HUES48 (cell line): Measurements from ENCODE around the gene ADPRH.

Experiments used
- H3K27ac ChIP-seq: one replicate; pipeline ENCODE4 v1.7.0; 2013; ENCODE audit warnings: low read depth, low read length, inconsistent platforms
- H3K27me3 ChIP-seq: 2 replicates; pipeline ENCODE4 v1.6.1; 2013; ENCODE audit warnings: mild to moderate bottlenecking, low read length; ENCODE audit not compliant: control insufficient read depth, insufficient read depth
- H3K36me3 ChIP-seq: 2 replicates; pipeline ENCODE4 v1.6.1; 2013; ENCODE audit warnings: low read length; ENCODE audit not compliant: control insufficient read depth, insufficient read depth
- H3K4me1 ChIP-seq: 2 replicates; pipeline ENCODE4 v1.6.1; 2013; ENCODE audit warnings: mild to moderate bottlenecking, low read length; ENCODE audit not compliant: control insufficient read depth, insufficient read depth
- H3K4me3 ChIP-seq: 2 replicates; pipeline ENCODE4 v1.5.1; 2013; ENCODE audit warnings: mild to moderate bottlenecking, low read depth, low read length
- H3K9ac ChIP-seq: 2 replicates; pipeline ENCODE4 v1.6.1; 2013; ENCODE audit warnings: mild to moderate bottlenecking, low read depth, low read length, moderate library complexity
- H3K9me3 ChIP-seq: 2 replicates; pipeline ENCODE4 v1.6.1; 2013; ENCODE audit warnings: low read length; ENCODE audit not compliant: control insufficient read depth, insufficient read depth

Gene ADPRH

DNA sequence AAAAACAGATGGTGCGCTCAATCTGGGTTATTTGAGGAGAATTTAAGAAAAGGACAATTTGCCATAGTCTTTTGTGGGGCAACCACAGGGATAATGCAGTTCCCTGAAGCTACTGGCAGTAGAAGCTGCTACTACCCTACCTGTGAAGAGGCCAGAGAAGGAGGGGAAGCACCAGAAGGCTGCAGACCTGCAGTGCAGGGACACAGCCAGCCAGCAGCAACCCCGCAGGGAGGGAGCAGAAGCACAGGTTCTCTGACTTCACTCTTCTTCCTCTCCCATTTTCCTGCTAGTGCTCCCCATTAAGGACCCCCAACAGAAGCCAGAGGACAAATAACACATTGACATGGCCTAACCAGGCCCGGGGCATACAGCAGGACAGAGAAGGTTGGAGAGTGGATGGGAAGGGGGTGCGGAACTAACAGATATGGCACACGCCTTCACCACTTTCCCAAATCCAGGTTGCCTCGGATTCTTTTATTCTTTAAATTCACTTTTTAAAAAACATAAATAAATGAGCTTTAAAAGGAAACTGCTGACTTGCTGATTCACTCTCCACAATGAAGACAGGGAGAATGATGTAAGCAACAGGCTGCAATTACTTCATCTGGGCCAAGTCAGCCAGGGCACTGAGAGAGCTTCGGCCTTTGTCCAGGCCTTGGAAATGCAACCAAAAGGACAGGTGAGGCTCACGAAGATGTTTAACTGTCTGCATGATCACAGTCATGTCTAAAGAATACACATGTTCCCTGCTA, 51.0 kb downstream of the ADPRH start:
- H3K27me3 ChIP-seq = no peaks in the 10 kb centered on the region
- no peaks in the 10 kb centered on the region for H3K4me1 ChIP-seq
- H3K36me3 ChIP-seq = no peaks in the 10 kb centered on the region
- H3K9ac ChIP-seq = no peak overlapping the region
- H3K4me3 ChIP-seq = no peak overlapping the region
- no peaks in the 10 kb centered on the region for H3K9me3 ChIP-seq
- H3K27ac ChIP-seq = no peak overlapping the region

DNA sequence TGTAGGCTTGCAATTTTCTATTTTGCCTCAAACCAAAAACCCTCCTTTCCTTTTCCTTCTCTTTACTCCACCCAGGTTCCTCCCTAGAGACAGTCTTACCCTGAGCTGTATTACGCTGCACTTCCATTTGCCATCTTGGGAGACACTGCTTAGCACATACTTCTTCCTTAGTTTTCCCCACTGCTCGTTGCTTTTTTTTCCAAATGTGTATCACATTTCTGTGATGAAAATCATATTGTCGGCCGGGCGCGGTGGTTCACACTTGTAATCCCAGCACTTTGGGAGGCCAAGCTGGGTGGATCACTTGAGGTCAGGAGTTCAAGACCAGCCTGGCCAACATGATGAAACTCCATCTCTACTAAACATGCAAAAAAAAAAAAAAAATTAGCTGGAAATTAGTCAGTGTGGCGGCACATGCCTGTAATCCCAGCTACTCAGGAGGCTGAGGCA, 51.6 kb downstream of the ADPRH start:
- H3K36me3 ChIP-seq = no peaks in the 10 kb centered on the region
- no peak overlapping the region for H3K27ac ChIP-seq
- H3K9ac ChIP-seq = no peak overlapping the region
- H3K27me3 ChIP-seq = no peaks in the 10 kb centered on the region
- no peaks in the 10 kb centered on the region for H3K4me1 ChIP-seq
- H3K4me3 ChIP-seq = no peak overlapping the region
- H3K9me3 ChIP-seq = no peaks in the 10 kb centered on the region

DNA sequence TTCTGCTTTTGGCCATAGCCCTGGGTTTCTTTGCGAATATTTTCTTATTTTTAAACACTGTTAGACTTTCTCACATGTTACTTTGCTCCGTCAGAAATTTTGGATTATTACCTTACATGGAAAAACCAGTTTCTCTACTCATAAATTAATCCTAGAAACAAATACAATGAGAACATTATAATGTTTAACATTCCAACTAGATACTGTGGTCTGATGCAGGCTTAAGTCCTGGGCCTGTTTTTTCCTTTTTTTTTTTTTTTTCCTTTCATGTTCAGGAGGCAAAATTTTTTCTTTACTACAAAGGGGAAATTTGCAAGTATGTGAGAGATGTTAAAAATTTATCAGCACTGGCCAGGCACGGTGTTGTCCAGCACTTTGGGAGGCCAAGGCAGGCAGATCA, 52.2 kb downstream of the ADPRH start:
- Histone ChIP-seq H3K27me3 (no peaks in the 10 kb centered on the region), H3K4me1 (no peaks in the 10 kb centered on the region), H3K9me3 (no peaks in the 10 kb centered on the region), H3K36me3 (no peaks in the 10 kb centered on the region), H3K27ac (no peak overlapping the region), H3K9ac (no peak overlapping the region), H3K4me3 (no peak overlapping the region)

DNA sequence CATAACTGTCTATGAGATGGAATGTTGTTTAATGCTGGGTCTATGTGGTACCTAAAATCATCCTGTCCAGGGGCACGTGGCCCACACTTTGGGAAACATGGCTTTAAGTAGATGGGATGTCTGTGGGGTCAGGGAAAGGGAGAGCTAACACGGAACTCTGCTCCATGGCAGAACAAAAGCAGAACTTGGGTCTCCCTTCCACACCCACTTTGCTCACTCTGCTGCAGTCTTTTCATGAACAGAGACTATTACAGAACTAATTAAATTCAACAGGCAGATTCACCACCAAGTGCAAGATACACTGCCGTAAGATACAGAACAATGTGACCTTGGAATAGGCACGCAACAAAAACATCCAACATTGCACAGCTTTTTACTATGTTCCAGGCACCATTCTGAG, 52.9 kb downstream of the ADPRH start:
- no peaks in the 10 kb centered on the region for H3K36me3 ChIP-seq
- H3K4me3 ChIP-seq = no peak overlapping the region
- no peak overlapping the region for H3K9ac ChIP-seq
- H3K4me1 ChIP-seq = no peaks in the 10 kb centered on the region
- H3K27ac ChIP-seq = no peak overlapping the region
- H3K9me3 ChIP-seq = no peaks in the 10 kb centered on the region
- no peaks in the 10 kb centered on the region for H3K27me3 ChIP-seq

DNA sequence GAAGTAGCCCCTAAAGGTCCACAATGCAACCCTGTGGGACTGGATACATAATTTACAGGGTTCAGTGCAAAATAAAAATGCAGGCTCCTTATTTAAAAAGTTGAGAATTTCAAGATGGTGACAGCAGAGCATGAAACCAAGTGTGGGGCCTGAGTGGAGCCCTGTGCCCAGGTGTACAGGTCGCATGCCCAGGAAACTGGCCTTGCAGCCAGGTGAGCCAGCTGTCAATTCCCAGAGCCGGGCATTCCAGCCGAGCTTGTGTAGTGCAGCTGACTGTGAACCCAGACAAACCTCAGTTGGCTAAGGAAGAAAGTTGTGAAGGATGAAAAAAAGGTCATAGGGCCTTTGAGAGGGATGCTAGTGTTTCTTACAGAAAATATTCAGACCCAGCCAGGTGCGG, 53.5 kb downstream of the ADPRH start:
- Histone ChIP-seq H3K4me3 (no peak overlapping the region), H3K27ac (no peak overlapping the region), H3K36me3 (no peaks in the 10 kb centered on the region), H3K9me3 (no peaks in the 10 kb centered on the region), H3K9ac (no peak overlapping the region), H3K4me1 (no peaks in the 10 kb centered on the region), H3K27me3 (no peaks in the 10 kb centered on the region)

DNA sequence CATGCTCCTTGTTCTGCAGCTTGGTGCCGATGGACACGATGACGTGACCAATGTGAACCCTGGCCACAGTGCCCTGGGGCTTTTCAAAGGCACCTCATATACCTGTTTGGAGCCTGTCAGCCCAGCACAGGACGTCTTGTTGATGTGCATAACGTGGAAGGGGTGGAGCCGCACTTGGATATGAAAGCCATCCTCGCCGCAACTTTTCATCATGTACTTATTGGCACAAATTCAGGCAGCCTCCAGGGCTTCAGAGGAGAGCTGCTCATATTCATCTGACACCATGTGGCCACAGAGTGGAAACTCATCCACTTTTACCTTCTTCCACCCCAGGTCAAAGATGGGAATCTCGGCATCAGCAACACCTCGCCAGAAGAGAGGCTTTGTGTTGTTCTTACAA, 56.4 kb downstream of the ADPRH start:
- Histone ChIP-seq H3K27me3 (no peaks in the 10 kb centered on the region), H3K36me3 (no peaks in the 10 kb centered on the region), H3K27ac (no peak overlapping the region), H3K9ac (no peak overlapping the region), H3K4me3 (no peak overlapping the region), H3K9me3 (no peaks in the 10 kb centered on the region), H3K4me1 (no peaks in the 10 kb centered on the region)

DNA sequence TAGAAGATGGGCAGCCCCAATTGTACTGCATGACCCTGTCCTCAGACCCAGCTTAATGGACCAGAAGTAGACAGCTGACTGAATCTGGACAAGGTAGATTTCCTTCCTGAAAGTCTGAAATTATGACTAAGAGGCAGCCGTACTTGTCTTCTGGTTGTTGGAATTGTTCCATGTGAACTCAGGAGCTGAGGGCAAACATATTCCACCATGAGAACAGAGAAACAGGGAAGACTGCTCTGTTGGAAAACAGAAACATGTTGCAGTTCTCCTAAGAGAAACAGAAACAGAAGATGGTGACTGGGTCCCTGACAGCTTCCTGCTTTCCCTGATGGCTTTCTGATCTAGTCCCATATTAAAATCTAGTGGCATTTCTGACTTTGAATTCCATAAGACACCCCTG, 57.0 kb downstream of the ADPRH start:
- Histone ChIP-seq H3K9ac (no peak overlapping the region), H3K27me3 (no peaks in the 10 kb centered on the region), H3K36me3 (no peaks in the 10 kb centered on the region), H3K4me1 (no peaks in the 10 kb centered on the region), H3K9me3 (no peaks in the 10 kb centered on the region), H3K27ac (no peak overlapping the region), H3K4me3 (no peak overlapping the region)

DNA sequence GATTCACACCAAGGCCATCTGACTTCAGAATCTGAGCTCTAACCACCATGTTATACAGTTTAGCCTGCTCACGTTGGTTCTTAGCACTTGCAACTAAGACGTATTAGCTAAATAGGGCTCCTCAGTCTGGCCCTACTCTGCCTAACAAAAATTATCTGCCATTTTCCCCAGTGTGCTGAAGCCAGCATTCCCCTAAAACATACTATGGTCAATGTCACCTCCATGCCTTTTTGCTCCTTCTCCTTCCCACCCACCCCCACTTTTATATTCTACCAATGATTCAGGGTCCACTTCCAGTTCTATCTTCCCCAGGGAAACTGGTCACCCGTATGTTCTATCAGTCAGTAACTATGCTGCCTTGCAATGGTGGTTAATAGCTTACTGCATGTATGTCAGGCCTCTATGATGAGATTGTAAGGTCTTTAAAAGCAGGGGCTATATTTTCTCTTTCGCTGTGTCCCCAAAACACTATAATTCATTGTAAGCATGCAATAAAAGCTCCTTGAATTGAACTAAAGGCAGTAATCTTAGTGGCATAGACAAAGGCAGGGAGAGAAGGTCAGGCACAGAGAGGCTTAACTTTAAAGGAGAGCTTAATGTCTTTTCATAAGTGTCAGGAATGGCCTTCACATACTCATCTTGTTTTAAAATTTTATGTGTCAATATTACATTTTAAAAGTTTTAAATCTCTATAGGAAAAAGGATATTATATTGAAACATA, 57.8 kb downstream of the ADPRH start:
- H3K27ac ChIP-seq = no peak overlapping the region
- H3K4me3 ChIP-seq = no peak overlapping the region
- no peaks in the 10 kb centered on the region for H3K36me3 ChIP-seq
- no peaks in the 10 kb centered on the region for H3K4me1 ChIP-seq
- no peak overlapping the region for H3K9ac ChIP-seq
- H3K27me3 ChIP-seq = no peaks in the 10 kb centered on the region
- no peaks in the 10 kb centered on the region for H3K9me3 ChIP-seq

DNA sequence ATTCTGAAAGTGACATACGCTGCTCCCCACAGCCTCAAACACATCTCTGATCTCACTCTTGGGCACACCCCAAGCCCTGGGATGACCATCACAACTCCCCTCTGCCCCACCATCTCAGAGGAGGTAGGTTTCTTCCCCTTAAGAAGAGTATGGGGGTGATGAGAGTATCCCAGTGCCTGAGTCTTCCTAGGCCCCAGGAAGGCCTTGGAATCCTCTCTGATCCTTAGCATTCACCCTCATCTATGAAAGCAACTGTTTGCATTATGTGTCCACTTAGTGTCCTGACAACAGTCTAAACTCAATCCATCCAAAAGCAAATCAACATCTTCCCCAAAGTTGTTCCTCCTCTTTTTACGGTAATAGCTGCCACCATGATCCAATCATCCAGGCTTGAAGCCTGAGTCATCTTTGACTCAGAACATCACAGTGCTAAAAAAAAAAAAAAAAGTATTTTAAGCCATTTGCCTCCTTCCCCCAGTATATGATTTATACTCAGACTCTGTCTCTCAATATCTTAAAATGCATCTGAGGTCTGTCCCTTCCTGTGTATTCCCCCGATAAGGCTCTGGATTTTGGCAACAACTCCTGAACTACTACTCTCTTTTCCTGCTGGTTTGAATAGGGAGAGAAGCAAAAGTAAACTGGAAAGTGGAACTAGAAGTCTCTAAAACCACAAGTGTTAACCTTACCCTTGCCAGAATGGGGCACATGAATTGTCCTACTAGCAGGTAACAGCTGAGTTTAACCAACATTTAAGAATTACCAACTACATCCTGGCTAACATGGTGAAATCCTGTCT, 58.6 kb downstream of the ADPRH start:
- H3K27me3 ChIP-seq = no peaks in the 10 kb centered on the region
- no peak overlapping the region for H3K27ac ChIP-seq
- H3K4me1 ChIP-seq = no peaks in the 10 kb centered on the region
- H3K4me3 ChIP-seq = no peak overlapping the region
- H3K36me3 ChIP-seq = no peaks in the 10 kb centered on the region
- H3K9me3 ChIP-seq = no peaks in the 10 kb centered on the region
- no peak overlapping the region for H3K9ac ChIP-seq
